Measurements from ENCODE around the gene TIGD1.
"Not testable (repeated sequence)": the region's sequence is repeated elsewhere in the genome, so short reads cannot be mapped to it uniquely, and the experiment has no call there.

The TIGD1 gene

GRCh38 chr2:232535761-232536530, 14.4 kb downstream of the TIGD1 start:
- no peak for TF ChIP-seq CTCF (IDR thresholded peaks at IDR 0.05; ENCODE audit: low read depth, low read length)
- H3K4me1 ChIP-seq, result peaks cover 7% of the 10 kb centered on the region; the same call in 1 of the 2 replicates

GRCh38 chr2:232534940-232535651, 15.3 kb downstream of the TIGD1 start:
- no peak for DNase-seq
- no peak overlapping the region for H3K4me3 ChIP-seq (ENCODE audit: low read depth, low read length)
- no peak for TF ChIP-seq CTCF (IDR thresholded peaks at IDR 0.05; ENCODE audit: low read depth, low read length)
- H3K9me3 ChIP-seq, result no peaks in the 10 kb centered on the region
- no peaks in the 10 kb centered on the region for H3K27me3 ChIP-seq
- H3K4me1 ChIP-seq, result peaks cover 7% of the 10 kb centered on the region; the same call in 1 of the 2 replicates
- no peaks in the 10 kb centered on the region for H3K36me3 ChIP-seq

More at GRCh38 chr2:232535761-232536530, 14.4 kb downstream of the TIGD1 start:
- Histone ChIP-seq H3K36me3 (no peaks in the 10 kb centered on the region), H3K4me3 (ENCODE audit: low read depth, low read length) (no peak overlapping the region), H3K9me3 (no peaks in the 10 kb centered on the region), H3K27me3 (no peaks in the 10 kb centered on the region)
- no peak for DNase-seq

- H3K36me3 ChIP-seq, result no peaks in the 10 kb centered on the region
- H3K4me1 ChIP-seq, result peaks cover 7% of the 10 kb centered on the region; the same call in 1 of the 2 replicates
- TF ChIP-seq CTCF (IDR thresholded peaks at IDR 0.05; ENCODE audit: low read depth, low read length), result no peak
Observed at GRCh38 chr2:232533944-232534710, 16.2 kb downstream of the TIGD1 start.

GRCh38 chr2:232532821-232533220, 17.5 kb downstream of the TIGD1 start:
- not testable (repeated sequence) for H3K4me1 ChIP-seq; H3K36me3 ChIP-seq; H3K27me3 ChIP-seq; H3K4me3 ChIP-seq (ENCODE audit: low read depth, low read length); H3K9me3 ChIP-seq; DNase-seq

More at GRCh38 chr2:232533944-232534710, 16.2 kb downstream of the TIGD1 start:
- DNase-seq, result no peak
- Histone ChIP-seq H3K4me3 (ENCODE audit: low read depth, low read length) (no peak overlapping the region), H3K9me3 (no peaks in the 10 kb centered on the region), H3K27me3 (no peaks in the 10 kb centered on the region)

GRCh38 chr2:232532419-232532818, 17.9 kb downstream of the TIGD1 start:
- peak; percentile 80 for DNase-seq
- peaks cover 7% of the 10 kb centered on the region; the same call in 1 of the 2 replicates for H3K4me1 ChIP-seq
- H3K9me3 ChIP-seq, result no peaks in the 10 kb centered on the region
- H3K36me3 ChIP-seq, result no peaks in the 10 kb centered on the region
- H3K27me3 ChIP-seq, result no peaks in the 10 kb centered on the region
- no peak for TF ChIP-seq CTCF (IDR thresholded peaks at IDR 0.05; ENCODE audit: low read depth, low read length)
- H3K4me3 ChIP-seq (ENCODE audit: low read depth, low read length), result no peak overlapping the region

- no peak overlapping the region for H3K4me3 ChIP-seq (ENCODE audit: low read depth, low read length)
- DNase-seq, result no peak
- H3K9me3 ChIP-seq, result no peaks in the 10 kb centered on the region
- H3K36me3 ChIP-seq, result no peaks in the 10 kb centered on the region
- no peaks in the 10 kb centered on the region for H3K27me3 ChIP-seq
- H3K4me1 ChIP-seq, result peaks cover 7% of the 10 kb centered on the region
- TF ChIP-seq CTCF (IDR thresholded peaks at IDR 0.05; ENCODE audit: low read depth, low read length), result no peak
Observed at GRCh38 chr2:232530626-232531260, 19.6 kb downstream of the TIGD1 start.
